Stimulated activated CD4-positive, alpha-beta T cell treated with anti-CD3 and anti-CD28 coated beads, Interleukin-4, amount 100 ng/mL, for 4 hours (primary cell): ENCODE data around the gene IFNGR1.
"Not testable (repeated sequence)": the region's sequence is repeated elsewhere in the genome, so short reads cannot be mapped to it uniquely, and the experiment has no call there.

Experiments used
- DNase-seq, 2 experiments: peaks; one replicate each; pipeline ENCODE4 v3.0.0-alpha.2; 2020

IFNGR1 gene

GRCh38 chr6:137210903-137211302 lies 8.3 kb downstream of the IFNGR1 start:
- no peak for DNase-seq

GRCh38 chr6:137208279-137208678 lies 10.9 kb downstream of the IFNGR1 start:
- DNase-seq: no peak

GRCh38 chr6:137207457-137207856 lies 11.7 kb downstream of the IFNGR1 start:
- not testable (repeated sequence) for DNase-seq

- no peak for DNase-seq
Observed at GRCh38 chr6:137206577-137206976, 12.6 kb downstream of the IFNGR1 start.

GRCh38 chr6:137203256-137203655 lies 15.9 kb downstream of the IFNGR1 start:
- no peak for DNase-seq

- DNase-seq: no peak
Observed at GRCh38 chr6:137202078-137202477, 17.1 kb downstream of the IFNGR1 start.

GRCh38 chr6:137201006-137201405 lies 18.2 kb downstream of the IFNGR1 start:
- DNase-seq: no peak

- DNase-seq: no peak
Observed at GRCh38 chr6:137200288-137200687, 18.9 kb downstream of the IFNGR1 start.

- no peak for DNase-seq
Observed at GRCh38 chr6:137197684-137198645, 21.2 kb downstream of the IFNGR1 start.

GRCh38 chr6:137193256-137194070 lies 25.7 kb downstream of the IFNGR1 start:
- no peak for DNase-seq

GRCh38 chr6:137192821-137193220 lies 26.4 kb downstream of the IFNGR1 start:
- no peak for DNase-seq

GRCh38 chr6:137191670-137192069 lies 27.5 kb downstream of the IFNGR1 start:
- no peak for DNase-seq

GRCh38 chr6:137191236-137191635 lies 27.9 kb downstream of the IFNGR1 start:
- DNase-seq: no peak

- no peak for DNase-seq
Observed at GRCh38 chr6:137190583-137191094, 28.5 kb downstream of the IFNGR1 start.

- no peak for DNase-seq
Observed at GRCh38 chr6:137188855-137189254, 30.3 kb downstream of the IFNGR1 start.

GRCh38 chr6:137185290-137185689 lies 33.9 kb downstream of the IFNGR1 start:
- DNase-seq: no peak

GRCh38 chr6:137182654-137183073 lies 36.5 kb downstream of the IFNGR1 start:
- no peak for DNase-seq

- no peak for DNase-seq
Observed at GRCh38 chr6:137181891-137182653, 37.1 kb downstream of the IFNGR1 start.

GRCh38 chr6:137177611-137178010 lies 41.6 kb downstream of the IFNGR1 start:
- no peak for DNase-seq

GRCh38 chr6:137176729-137177128 lies 42.5 kb downstream of the IFNGR1 start:
- DNase-seq: no peak

GRCh38 chr6:137175868-137176245 lies 43.3 kb downstream of the IFNGR1 start:
- no peak for DNase-seq

GRCh38 chr6:137175157-137175867 lies 43.9 kb downstream of the IFNGR1 start:
- no peak for DNase-seq
